Fibroblast of lung (primary cell): ENCODE results near the gene METTL14. TPM values are rescaled to one million over a fixed set of nuclear protein-coding genes. Genes with fewer than 3 reads are reported as not detected.

Experiments used
- DNase-seq, 2 donors: peaks; one replicate each; pipeline versions ENCODE4 v3.0.0 to v3.0.0-alpha.2; 2010; ENCODE audit warnings: low read depth in 2 of 2
- H2AFZ ChIP-seq: 2 replicates; pipeline ENCODE4 v1.5.1; 2012; ENCODE audit warnings: low read length, control low read depth, inconsistent platforms
- H3K27ac ChIP-seq: 2 replicates; pipeline ENCODE4 v1.5.1; 2011; ENCODE audit warnings: low read length, control low read depth; ENCODE audit not compliant: insufficient read depth
- H3K27me3 ChIP-seq: 2 replicates; pipeline ENCODE4 v1.5.1; 2011; ENCODE audit warnings: mild to moderate bottlenecking, low read length; ENCODE audit not compliant: control insufficient read depth, insufficient read depth
- H3K36me3 ChIP-seq: 2 replicates; pipeline ENCODE4 v1.5.1; 2011; ENCODE audit warnings: low read length; ENCODE audit not compliant: control insufficient read depth, insufficient read depth
- H3K4me1 ChIP-seq: 2 replicates; pipeline ENCODE4 v1.5.1; 2011; ENCODE audit warnings: low read length; ENCODE audit not compliant: control insufficient read depth, insufficient read depth; ENCODE audit errors: extremely low read depth
- H3K4me2 ChIP-seq: 2 replicates; pipeline ENCODE4 v1.5.1; 2011; ENCODE audit warnings: low read length, control low read depth; ENCODE audit not compliant: insufficient read depth; ENCODE audit errors: extremely low read depth
- H3K4me3 ChIP-seq, 4 experiments: fragments of 200-600 bp in 1 of 4; sonication (generic) in 1 of 4; replicated peaks in 1 of 4; 2 replicates each; pipeline ENCODE4 v1.5.1; 2011 to 2016; ENCODE audit warnings: low read length in 4 of 4, low read depth in 3 of 4, mild to moderate bottlenecking in 3 of 4, control low read depth in 2 of 4, inconsistent platforms in 1 of 4, mixed read lengths in 1 of 4; ENCODE audit not compliant: insufficient read depth in 1 of 4; ENCODE audit errors: control extremely low read depth in 1 of 4
- H3K79me2 ChIP-seq: 2 replicates; pipeline ENCODE4 v1.5.1; 2012; ENCODE audit warnings: mild to moderate bottlenecking, low read length, inconsistent platforms; ENCODE audit not compliant: control insufficient read depth, insufficient read depth
- H3K9ac ChIP-seq: 2 replicates; pipeline ENCODE4 v1.5.1; 2011; ENCODE audit warnings: mild to moderate bottlenecking, low read length, control low read depth; ENCODE audit not compliant: insufficient read depth
- H3K9me3 ChIP-seq: 2 replicates; pipeline ENCODE4 v1.5.1; 2012; ENCODE audit warnings: low read depth, low read length; ENCODE audit not compliant: control insufficient read depth, insufficient read depth
- H4K20me1 ChIP-seq: 2 replicates; pipeline ENCODE4 v1.5.1; 2011; ENCODE audit warnings: low read length; ENCODE audit not compliant: control insufficient read depth, insufficient read depth; ENCODE audit errors: extremely low read depth
- EZH2 ChIP-seq: IDR thresholded peaks from 2 replicates; pipeline ENCODE4 v1.5.1; 2012; ENCODE audit warnings: low read length, control low read depth, mild to moderate bottlenecking; ENCODE audit errors: missing control alignments
- polyA plus RNA-seq, 2 donors: library from polyadenylated mRNA; depleted of rRNA in 1 of 2; stranded (reverse) in 1 of 2; unstranded in 1 of 2; fragments of >200 nt; gene quantifications; 2 replicates each; pipeline ENCODE4 v1.2.1, GENCODE V29; 2011 to 2012; ENCODE audit warnings: missing spikeins in 1 of 2
- total RNA-seq: library from RNA; depleted of rRNA; stranded (reverse); fragments of >200 nt; gene quantifications from 2 replicates; pipeline ENCODE4 v1.2.1, GENCODE V29; 2014
- TF ChIP-seq, protein P1 (sequence below), 2 donors: IDR thresholded peaks in 1 of 2; conservative IDR thresholded peaks in 1 of 2; 1 replicate in 1 of 2; 2 replicates in 1 of 2; pipeline ENCODE4 v1.5.1; 2011 to 2012; ENCODE audit warnings: low read length in 2 of 2, control low read depth in 1 of 2, inconsistent platforms in 1 of 2, low read depth in 1 of 2, mild to moderate bottlenecking in 1 of 2

METTL14 gene
- total and polyA plus RNA-seq, 2 donors (not counting 1 experiment from before 2014, with no cell fraction given) = 18.2 to 29.7 TPM

DNA sequence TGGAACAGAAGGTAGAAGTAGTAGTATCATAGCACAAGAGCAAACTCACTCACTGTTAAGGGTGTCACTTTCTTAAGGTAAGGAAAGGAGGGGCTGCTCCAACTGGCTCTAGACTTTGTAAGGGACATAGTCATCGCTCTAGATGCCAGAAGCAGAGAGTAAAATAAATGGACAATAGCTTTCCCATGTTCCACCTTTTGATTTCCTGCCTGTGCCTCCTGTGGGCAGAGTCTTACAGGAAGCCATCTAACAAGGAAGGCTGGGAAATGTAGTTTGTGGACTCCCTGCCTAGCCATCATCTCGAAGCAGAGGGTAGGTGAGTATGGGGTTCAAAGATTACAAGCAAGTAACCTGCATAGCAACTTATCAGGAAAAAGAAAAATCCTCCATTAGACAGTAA is 1.7 kb upstream of the METTL14 start:
- peak overlapping the region; percentile 77 for H2AFZ ChIP-seq
- DNase-seq = no peak

GRCh38 chr4:118703118-118703517 is 17.9 kb downstream of the METTL14 start:
- Histone ChIP-seq H3K27me3 (no peaks in the 10 kb centered on the region), H3K9me3 (no peaks in the 10 kb centered on the region), H3K4me2 (no peak overlapping the region), H4K20me1 (no peaks in the 10 kb centered on the region), H2AFZ (no peak overlapping the region), H3K36me3 (no peaks in the 10 kb centered on the region), H3K79me2 (no peaks in the 10 kb centered on the region), H3K9ac (no peak overlapping the region), H3K4me1 (no peaks in the 10 kb centered on the region), H3K4me3 (no peak overlapping the region), H3K27ac (no peak overlapping the region)
- TF ChIP-seq, protein P1, sequence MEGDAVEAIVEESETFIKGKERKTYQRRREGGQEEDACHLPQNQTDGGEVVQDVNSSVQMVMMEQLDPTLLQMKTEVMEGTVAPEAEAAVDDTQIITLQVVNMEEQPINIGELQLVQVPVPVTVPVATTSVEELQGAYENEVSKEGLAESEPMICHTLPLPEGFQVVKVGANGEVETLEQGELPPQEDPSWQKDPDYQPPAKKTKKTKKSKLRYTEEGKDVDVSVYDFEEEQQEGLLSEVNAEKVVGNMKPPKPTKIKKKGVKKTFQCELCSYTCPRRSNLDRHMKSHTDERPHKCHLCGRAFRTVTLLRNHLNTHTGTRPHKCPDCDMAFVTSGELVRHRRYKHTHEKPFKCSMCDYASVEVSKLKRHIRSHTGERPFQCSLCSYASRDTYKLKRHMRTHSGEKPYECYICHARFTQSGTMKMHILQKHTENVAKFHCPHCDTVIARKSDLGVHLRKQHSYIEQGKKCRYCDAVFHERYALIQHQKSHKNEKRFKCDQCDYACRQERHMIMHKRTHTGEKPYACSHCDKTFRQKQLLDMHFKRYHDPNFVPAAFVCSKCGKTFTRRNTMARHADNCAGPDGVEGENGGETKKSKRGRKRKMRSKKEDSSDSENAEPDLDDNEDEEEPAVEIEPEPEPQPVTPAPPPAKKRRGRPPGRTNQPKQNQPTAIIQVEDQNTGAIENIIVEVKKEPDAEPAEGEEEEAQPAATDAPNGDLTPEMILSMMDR (conservative IDR thresholded peaks at IDR 0.05 in 1 of 2, IDR thresholded peaks at IDR 0.05 in 1 of 2; ENCODE audit: low read depth in 1 of 2, low read length in 2 of 2) = no peak
- TF ChIP-seq EZH2 = no peak
- no peak for DNase-seq

More for the DNA sequence above, 1.7 kb upstream of the METTL14 start:
- H3K4me1 ChIP-seq = peaks cover 7% of the 10 kb centered on the region
- H3K36me3 ChIP-seq = peaks cover 2% of the 10 kb centered on the region
- H3K9me3 ChIP-seq = no peaks in the 10 kb centered on the region
- no peak overlapping the region for H3K4me2 ChIP-seq
- peaks cover 25% of the 10 kb centered on the region for H3K79me2 ChIP-seq
- H3K27ac ChIP-seq = no peak overlapping the region
- H3K27me3 ChIP-seq = no peaks in the 10 kb centered on the region
- H3K9ac ChIP-seq = no peak overlapping the region
- H3K4me3 ChIP-seq = no peak overlapping the region
- TF ChIP-seq, protein P1 (conservative IDR thresholded peaks at IDR 0.05 in 1 of 2, IDR thresholded peaks at IDR 0.05 in 1 of 2; ENCODE audit: low read depth in 1 of 2, low read length in 2 of 2) = no peak
- TF ChIP-seq EZH2 = no peak
- no peaks in the 10 kb centered on the region for H4K20me1 ChIP-seq

DNA sequence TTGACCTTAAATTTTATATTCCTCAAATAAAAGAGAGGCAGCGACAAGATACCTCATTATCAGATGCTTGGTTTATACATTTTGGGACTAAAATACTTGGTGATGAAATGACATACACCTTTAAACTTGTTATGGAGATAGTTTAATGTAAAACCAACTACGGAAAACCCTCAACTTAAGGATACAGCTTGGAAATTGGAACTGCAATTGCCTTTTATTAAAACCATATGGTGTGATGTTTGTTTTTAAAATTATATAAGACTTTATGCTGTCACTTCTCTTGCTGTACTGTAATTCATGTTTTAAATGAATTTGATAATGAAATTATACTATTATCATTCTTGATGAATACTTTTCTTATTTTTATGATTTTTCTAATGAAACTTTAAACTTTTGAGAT is 25.9 kb downstream of the METTL14 start:
- no peak for DNase-seq
- no peak overlapping the region for H3K4me2 ChIP-seq
- TF ChIP-seq EZH2 = no peak
- TF ChIP-seq, protein P1 (conservative IDR thresholded peaks at IDR 0.05 in 1 of 2, IDR thresholded peaks at IDR 0.05 in 1 of 2; ENCODE audit: low read depth in 1 of 2, low read length in 2 of 2) = no peak
- no peaks in the 10 kb centered on the region for H4K20me1 ChIP-seq
- no peak overlapping the region for H3K9ac ChIP-seq
- H3K79me2 ChIP-seq = no peaks in the 10 kb centered on the region
- no peak overlapping the region for H2AFZ ChIP-seq
- no peaks in the 10 kb centered on the region for H3K9me3 ChIP-seq
- H3K4me1 ChIP-seq = no peaks in the 10 kb centered on the region
- H3K36me3 ChIP-seq = no peaks in the 10 kb centered on the region
- no peaks in the 10 kb centered on the region for H3K27me3 ChIP-seq
- no peak overlapping the region for H3K27ac ChIP-seq
- H3K4me3 ChIP-seq = no peak overlapping the region
